Loucy (cell line): Measurements from ENCODE around the gene ARMC3.

Experiments used
- EZH2phosphoT487 ChIP-seq: fragments of 200-600 bp; IDR thresholded peaks from 2 replicates; pipeline ENCODE4 v1.6.1; 2018; ENCODE audit warnings: antibody characterized with exemption, mild to moderate bottlenecking, moderate library complexity, borderline replicate concordance
- TF ChIP-seq, protein P1 (sequence below): fragments of 200-600 bp; sonication (generic); conservative IDR thresholded peaks from 2 replicates; pipeline ENCODE4 v1.5.1; 2014; ENCODE audit warnings: mild to moderate bottlenecking, antibody characterized with exemption, low read length

GRCh38 chr10:22962817-22963216, 35.0 kb downstream of the ARMC3 start:
- TF ChIP-seq, protein P1, sequence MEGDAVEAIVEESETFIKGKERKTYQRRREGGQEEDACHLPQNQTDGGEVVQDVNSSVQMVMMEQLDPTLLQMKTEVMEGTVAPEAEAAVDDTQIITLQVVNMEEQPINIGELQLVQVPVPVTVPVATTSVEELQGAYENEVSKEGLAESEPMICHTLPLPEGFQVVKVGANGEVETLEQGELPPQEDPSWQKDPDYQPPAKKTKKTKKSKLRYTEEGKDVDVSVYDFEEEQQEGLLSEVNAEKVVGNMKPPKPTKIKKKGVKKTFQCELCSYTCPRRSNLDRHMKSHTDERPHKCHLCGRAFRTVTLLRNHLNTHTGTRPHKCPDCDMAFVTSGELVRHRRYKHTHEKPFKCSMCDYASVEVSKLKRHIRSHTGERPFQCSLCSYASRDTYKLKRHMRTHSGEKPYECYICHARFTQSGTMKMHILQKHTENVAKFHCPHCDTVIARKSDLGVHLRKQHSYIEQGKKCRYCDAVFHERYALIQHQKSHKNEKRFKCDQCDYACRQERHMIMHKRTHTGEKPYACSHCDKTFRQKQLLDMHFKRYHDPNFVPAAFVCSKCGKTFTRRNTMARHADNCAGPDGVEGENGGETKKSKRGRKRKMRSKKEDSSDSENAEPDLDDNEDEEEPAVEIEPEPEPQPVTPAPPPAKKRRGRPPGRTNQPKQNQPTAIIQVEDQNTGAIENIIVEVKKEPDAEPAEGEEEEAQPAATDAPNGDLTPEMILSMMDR = no peak
- TF ChIP-seq EZH2phosphoT487 = no peak
